Mesodermal cell (in vitro differentiated cells): ENCODE data around the gene KLHL21.

Experiments
- H3K27ac ChIP-seq: 2 replicates; pipeline ENCODE4 v1.7.0; 2013; ENCODE audit warnings: mild to moderate bottlenecking, low read depth, low read length, moderate library complexity; ENCODE audit not compliant: severe bottlenecking
- H3K36me3 ChIP-seq: 2 replicates; pipeline ENCODE4 v1.7.1; 2013; ENCODE audit warnings: mild to moderate bottlenecking, low read length, moderate library complexity; ENCODE audit not compliant: control insufficient read depth, insufficient read depth
- H3K4me1 ChIP-seq: one replicate; pipeline ENCODE4 v1.7.1; 2013; ENCODE audit warnings: mild to moderate bottlenecking, low read length; ENCODE audit not compliant: insufficient read depth, control insufficient read depth, poor library complexity, severe bottlenecking
- H3K4me3 ChIP-seq: 2 replicates; pipeline ENCODE4 v1.7.0; 2013; ENCODE audit warnings: low read length, control low read depth, mild to moderate bottlenecking; ENCODE audit not compliant: insufficient read depth, poor library complexity, severe bottlenecking; ENCODE audit errors: extremely low read depth
- H3K9me3 ChIP-seq: 2 replicates; pipeline ENCODE4 v1.7.1; 2013; ENCODE audit warnings: mild to moderate bottlenecking, low read length, moderate library complexity; ENCODE audit not compliant: control insufficient read depth
- WGBS, 2 experiments: methylation state at CpG; one replicate each; pipeline ENCODE4 v1.1.5; 2013; ENCODE audit warnings: missing lambda C conversion rate in 2 of 2; ENCODE audit not compliant: insufficient coverage in 2 of 2; 5-methylcytosine and 5-hydroxymethylcytosine counted together

The KLHL21 gene

DNA sequence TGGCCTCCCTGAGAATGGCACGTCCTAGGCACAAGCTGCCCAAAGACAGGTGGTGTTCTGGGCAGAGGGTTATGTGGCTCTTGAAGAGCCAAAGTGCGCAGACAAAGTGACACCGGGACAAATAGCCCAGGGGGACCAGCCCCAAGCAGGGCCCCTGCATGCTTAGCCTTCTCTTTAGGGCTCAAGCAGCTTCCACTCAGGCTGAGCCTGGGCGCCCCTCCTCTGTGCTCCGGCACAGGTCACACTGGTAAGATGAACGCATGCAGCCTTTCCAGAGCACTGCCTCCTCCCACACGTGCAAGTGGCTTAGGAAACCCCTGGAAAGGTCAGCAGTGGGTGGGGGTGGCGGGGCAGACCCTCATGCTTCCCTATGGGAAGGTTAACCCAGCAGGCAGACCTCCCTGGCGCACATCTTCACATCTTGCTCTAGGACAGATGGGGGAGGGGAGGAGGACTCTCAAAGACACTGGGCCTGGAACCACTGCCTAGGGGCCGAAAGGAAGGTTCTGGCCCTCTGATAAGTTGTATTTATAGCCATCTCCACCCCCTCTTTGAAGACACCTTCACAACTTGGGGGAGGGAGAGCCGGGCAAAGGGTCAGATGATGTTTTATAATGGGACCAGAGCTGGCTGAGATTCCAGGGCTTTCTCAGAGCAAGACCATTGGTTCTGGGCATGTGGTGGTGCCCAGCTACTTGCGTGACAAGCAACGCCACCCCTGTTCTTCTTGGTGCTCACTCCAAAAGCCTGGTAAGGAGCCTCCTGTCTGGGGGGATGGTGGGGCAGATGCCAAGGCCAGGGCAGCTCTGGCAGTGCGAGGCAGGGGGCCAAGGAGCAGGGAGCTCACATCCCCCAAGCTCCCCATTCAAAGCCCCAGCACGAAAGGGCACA lies 5.5 kb downstream of the KLHL21 start:
- no peak overlapping the region for H3K4me3 ChIP-seq
- 91% methylated on average over 8 to 11 of the region's 15 CpGs for WGBS, 2 experiments
- H3K27ac ChIP-seq: no peak overlapping the region
- no peaks in the 10 kb centered on the region for H3K9me3 ChIP-seq
- H3K4me1 ChIP-seq: peaks cover 10% of the 10 kb centered on the region
- peaks cover 66% of the 10 kb centered on the region for H3K36me3 ChIP-seq

DNA sequence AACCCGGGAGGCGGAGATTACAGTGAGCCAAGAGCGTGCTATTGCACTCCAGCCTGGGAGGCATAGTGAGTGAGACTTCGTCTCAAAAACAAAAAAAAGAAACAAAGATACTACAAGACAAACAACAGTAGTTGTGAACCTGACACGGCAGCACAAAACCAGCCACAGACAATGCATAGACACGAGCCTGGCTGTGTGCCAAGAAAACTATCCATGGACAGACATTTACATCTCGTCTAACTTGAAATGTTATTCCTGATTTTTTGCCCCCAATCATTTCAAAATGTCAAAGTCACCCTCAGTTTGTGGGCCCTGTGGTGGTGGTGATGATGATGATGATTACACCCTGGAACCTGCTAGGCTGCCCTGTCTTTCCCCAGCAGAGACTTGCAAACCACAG lies 6.3 kb downstream of the KLHL21 start:
- WGBS, 2 experiments: 91 to 98% methylated on average over 5 to 6 of the region's 7 CpGs
- Histone ChIP-seq H3K36me3 (peaks cover 72% of the 10 kb centered on the region), H3K4me1 (peaks cover 10% of the 10 kb centered on the region), H3K9me3 (no peaks in the 10 kb centered on the region), H3K27ac (no peak overlapping the region), H3K4me3 (no peak overlapping the region)

DNA sequence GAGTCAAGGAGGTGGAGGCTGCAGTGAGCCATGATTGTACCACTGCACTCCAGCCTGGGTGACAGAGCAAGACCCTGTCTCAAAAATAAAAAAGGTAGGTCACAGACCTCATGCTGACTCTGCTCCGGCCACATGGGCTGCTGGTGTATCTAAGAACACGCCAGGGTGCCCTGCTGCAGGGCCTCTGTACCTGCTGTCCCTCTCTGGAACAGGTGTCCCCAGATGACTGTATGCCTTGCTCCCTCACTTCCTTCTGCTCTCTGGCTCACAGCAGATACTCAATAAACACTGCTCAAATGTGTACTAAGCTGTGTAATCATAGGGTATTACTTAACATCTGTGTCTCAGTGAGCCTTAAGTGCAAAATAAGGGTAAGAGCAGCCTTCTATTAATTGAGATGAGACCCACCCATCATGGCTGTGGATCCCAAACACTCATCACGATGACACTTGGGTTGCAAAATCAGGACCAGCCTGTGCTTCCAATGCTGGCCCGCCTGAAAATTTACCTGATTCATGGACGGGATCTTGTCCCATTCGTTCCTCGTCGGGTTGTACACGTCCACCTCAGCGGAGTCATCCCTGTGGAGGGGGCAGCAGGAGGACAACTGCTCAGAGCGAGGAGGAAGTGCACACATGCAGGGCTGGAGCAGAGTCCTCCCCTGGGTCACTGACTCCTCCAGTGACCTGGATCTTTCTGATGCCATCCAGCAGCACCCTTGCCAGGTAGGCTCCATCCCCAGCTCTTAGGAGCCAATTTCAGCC lies 7.5 kb downstream of the KLHL21 start:
- Histone ChIP-seq H3K36me3 (peaks cover 84% of the 10 kb centered on the region), H3K4me3 (no peak overlapping the region), H3K9me3 (no peaks in the 10 kb centered on the region), H3K4me1 (peaks cover 10% of the 10 kb centered on the region), H3K27ac (no peak overlapping the region)
- WGBS, 2 experiments: 95 to 99% methylated on average over 11 of the region's 11 CpGs

DNA sequence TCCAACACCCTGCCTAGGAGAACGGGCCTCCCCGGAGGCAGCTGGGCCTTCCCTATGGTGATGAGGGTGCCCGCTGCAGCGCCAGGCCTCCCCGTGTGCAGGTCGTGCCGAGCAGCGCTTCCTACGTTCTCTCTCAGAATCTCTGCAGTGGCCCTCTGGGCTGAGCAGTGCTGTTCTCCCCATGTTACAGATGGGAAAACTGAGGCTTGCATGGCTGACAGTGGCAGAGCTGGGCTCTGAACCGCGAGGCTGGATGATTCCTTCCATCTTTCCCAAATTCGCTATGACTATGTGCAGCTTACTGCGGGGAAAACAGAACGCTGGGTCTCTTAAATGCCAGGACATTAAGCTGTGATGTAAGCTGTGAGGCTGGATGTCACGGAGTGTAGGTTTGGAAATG lies 8.9 kb downstream of the KLHL21 start:
- Histone ChIP-seq H3K27ac (no peak overlapping the region), H3K4me1 (peaks cover 4% of the 10 kb centered on the region), H3K4me3 (no peak overlapping the region), H3K36me3 (peaks cover 90% of the 10 kb centered on the region), H3K9me3 (no peaks in the 10 kb centered on the region)
- 96 to 98% methylated on average over 14 to 15 of the region's 15 CpGs for WGBS, 2 experiments

DNA sequence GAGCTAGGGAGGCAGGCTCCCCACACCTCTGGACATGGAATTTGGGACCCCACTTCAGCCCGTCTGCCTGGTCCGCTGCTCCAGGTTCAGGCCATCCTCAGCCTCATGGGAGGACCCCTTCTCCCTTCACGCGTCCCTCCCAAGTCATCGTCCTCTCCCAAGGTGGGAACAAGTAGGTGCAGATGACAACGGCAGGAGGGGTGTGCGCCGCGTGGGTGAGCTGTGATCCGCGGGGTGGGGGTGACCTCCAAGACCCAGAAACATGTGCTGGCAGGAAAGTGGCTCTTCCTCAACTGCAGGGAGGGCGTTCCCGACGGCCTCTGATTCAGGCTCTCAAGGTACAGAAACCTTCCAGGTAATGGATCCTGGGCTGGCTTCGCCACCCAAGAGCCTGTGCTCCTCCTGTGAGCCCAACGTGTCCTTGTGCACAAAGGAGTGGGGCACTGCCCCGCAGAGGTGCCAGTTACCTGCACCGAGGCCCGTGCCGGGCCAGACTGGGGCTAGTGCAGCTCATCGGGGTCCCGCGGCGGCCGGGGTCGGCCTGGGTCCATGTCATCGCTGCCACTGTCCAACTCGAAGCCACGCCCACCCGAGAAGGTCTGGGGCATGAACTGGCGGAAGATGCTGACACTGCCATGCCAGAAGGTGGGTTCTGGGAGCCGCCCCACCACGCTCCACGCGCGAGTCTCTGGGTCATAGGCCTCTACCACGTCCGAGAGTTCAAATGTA lies 9.6 kb downstream of the KLHL21 start:
- 95 to 96% methylated on average over 36 to 38 of the region's 38 CpGs for WGBS, 2 experiments
- Histone ChIP-seq H3K4me1 (peaks cover 4% of the 10 kb centered on the region), H3K36me3 (peaks cover 90% of the 10 kb centered on the region), H3K9me3 (no peaks in the 10 kb centered on the region), H3K4me3 (no peak overlapping the region), H3K27ac (no peak overlapping the region)

DNA sequence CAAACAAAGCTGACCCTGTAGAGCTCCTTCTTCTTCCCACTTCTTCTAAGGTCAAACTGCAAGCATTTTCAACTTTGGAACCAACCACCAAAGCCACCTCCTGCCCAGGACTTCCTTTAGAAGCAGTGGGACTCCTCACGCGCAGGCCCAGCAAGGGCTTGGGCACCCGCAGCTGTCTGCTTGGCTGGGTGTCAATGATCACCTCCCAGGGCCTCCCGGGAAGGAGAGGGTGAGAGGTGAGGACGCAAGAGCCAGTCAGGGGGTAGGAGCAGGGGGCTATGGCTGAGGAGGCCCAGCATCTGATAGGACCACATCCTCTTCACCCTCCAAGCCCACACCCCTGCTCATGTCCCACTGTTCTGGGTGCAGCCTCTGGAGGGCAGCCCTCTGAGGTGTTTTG lies 10.2 kb downstream of the KLHL21 start:
- no peaks in the 10 kb centered on the region for H3K9me3 ChIP-seq
- peaks cover 4% of the 10 kb centered on the region for H3K4me1 ChIP-seq
- H3K27ac ChIP-seq: no peak overlapping the region
- WGBS, 2 experiments: 86% methylated on average over 2 of the region's 5 CpGs; no CpG with 5 or more reads in 1 of the 2 experiments
- no peak overlapping the region for H3K4me3 ChIP-seq
- H3K36me3 ChIP-seq: peaks cover 84% of the 10 kb centered on the region

DNA sequence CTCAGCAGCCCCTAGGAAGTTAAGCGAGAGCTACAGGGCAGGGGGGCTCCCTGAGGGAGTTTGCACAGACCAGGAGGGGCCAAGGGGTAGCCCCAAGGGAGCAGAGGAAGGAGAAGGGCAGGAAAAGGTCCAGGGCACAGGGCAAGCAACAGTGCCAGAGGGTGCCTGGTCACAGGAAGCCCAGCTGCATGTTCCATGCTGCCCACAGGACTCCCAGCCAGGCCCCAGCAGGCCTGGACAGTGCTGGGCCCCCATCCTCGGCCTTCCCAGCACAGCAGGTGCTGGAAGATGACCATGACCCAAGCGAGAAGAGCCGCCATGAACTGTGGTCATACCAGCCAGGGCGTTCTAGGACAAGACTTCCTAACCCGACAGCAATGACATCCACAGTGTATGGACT lies 11.0 kb downstream of the KLHL21 start:
- Histone ChIP-seq H3K9me3 (no peaks in the 10 kb centered on the region), H3K36me3 (peaks cover 79% of the 10 kb centered on the region), H3K27ac (peak overlapping the region; percentile 23), H3K4me1 (no peaks in the 10 kb centered on the region), H3K4me3 (no peak overlapping the region)
- 85 to 90% methylated on average over 5 to 6 of the region's 6 CpGs for WGBS, 2 experiments

DNA sequence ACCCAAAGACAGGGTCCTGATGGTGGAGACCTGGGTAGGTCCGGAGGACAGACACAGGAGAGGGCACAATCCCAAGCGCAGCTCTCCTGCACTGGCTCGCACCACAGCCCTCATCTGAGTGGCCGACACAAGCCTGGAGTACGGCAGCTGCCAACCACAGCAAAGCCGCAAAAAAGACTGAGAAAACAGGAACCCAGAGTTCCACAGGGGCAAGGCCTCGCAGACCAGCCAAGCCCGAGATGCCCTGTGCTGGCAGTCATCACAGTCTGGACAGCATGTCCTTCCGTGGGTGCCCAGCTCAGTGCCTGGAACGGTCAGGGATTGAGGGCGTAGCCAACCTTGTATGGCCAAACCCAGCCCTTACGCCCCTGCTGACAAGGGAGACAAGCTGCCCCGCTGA lies 11.4 kb downstream of the KLHL21 start:
- H3K27ac ChIP-seq: peak overlapping the region; percentile 23
- H3K9me3 ChIP-seq: no peaks in the 10 kb centered on the region
- H3K4me1 ChIP-seq: no peaks in the 10 kb centered on the region
- WGBS, 2 experiments: 91 to 97% methylated on average over 12 to 13 of the region's 13 CpGs
- H3K36me3 ChIP-seq: peaks cover 76% of the 10 kb centered on the region
- H3K4me3 ChIP-seq: no peak overlapping the region

DNA sequence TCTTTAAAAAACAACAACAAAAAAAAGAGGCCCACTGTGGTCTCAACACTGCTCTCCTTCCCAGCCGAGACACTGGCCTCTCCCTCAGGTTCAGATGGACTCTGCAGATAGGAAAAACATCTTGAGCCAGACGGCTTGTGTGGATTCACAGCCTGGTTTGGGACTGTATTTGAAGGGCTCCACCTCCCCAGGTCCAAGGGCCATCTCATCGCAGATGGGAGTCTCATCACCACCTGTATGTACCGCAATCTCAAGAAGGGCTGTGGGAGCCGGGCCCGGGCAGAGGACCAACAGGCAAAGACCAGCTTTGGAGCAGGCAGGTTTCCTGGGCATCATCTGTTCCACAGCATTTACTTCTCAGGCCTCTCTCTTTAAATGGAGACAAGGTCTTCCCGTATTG lies 12.6 kb downstream of the KLHL21 start:
- H3K4me3 ChIP-seq: no peak overlapping the region
- H3K4me1 ChIP-seq: no peaks in the 10 kb centered on the region
- H3K9me3 ChIP-seq: no peaks in the 10 kb centered on the region
- 86 to 91% methylated on average over 6 to 7 of the region's 7 CpGs for WGBS, 2 experiments
- peaks cover 64% of the 10 kb centered on the region for H3K36me3 ChIP-seq
- no peak overlapping the region for H3K27ac ChIP-seq

DNA sequence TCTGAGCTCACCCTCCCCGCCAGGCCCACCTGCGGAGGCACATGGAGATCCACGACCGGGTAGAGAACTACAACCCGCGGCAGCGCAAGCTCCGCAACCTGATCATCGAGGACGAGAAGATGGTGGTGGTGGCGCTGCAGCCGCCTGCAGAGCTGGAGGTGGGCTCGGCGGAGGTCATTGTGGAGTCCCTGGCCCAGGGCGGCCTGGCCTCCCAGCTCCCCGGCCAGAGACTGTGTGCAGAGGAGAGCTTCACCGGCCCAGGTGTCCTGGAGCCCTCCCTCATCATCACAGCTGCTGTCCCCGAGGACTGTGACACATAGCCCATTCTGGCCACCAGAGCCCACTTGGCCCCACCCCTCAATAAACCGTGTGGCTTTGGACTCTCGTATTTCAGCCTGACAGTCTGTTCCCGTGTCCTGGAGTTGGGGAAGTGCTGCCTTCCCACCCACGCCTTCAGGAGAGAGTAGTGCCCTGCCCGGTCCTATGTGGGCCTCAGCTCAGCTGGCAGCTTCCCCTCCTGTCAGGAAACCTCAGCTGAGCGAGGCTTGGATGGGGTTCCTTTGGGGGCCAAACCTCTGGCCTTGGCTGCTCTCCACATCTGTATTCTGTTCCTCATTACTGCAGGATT lies 13.7 kb downstream of the KLHL21 start:
- Histone ChIP-seq H3K4me3 (no peak overlapping the region), H3K27ac (no peak overlapping the region), H3K9me3 (no peaks in the 10 kb centered on the region), H3K36me3 (peaks cover 60% of the 10 kb centered on the region), H3K4me1 (no peaks in the 10 kb centered on the region)
- 90 to 93% methylated on average over 22 to 24 of the region's 24 CpGs for WGBS, 2 experiments
